C1 segment of cervical spinal cord (tissue), 14 donors: Measurements from ENCODE around the gene PTPRD.
"Not testable (repeated sequence)": the region's sequence is repeated elsewhere in the genome, so short reads cannot be mapped to it uniquely, and the experiment has no call there.

Experiments used
- DNase-seq, 14 donors: peaks; one replicate each; lab custom pipeline; 2025; lab: John Stamatoyannopoulos, UW

PTPRD gene

GRCh38 chr9:9326749-9327148, 1286.1 kb downstream of the PTPRD start:
- DNase-seq = no peak

DNA sequence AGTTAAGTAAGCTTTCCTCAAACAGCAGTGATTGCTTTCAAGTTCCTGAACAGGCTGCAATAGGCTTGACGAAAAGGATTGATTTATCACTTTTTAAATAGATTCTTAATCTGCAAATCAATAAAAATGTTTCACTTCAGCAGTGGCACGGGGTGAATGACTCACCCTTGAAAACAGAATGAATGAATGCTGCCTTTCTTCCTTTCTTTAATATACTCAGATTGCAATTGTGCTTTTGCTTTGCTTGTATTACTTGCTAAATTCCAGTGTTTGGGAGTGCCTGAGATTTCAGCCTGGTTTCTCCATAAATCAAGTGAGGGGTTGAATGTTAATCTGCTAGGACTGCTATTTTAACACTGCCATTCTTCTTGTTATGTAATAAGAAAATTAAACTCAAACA, 1293.8 kb downstream of the PTPRD start:
- DNase-seq = no peak

DNA sequence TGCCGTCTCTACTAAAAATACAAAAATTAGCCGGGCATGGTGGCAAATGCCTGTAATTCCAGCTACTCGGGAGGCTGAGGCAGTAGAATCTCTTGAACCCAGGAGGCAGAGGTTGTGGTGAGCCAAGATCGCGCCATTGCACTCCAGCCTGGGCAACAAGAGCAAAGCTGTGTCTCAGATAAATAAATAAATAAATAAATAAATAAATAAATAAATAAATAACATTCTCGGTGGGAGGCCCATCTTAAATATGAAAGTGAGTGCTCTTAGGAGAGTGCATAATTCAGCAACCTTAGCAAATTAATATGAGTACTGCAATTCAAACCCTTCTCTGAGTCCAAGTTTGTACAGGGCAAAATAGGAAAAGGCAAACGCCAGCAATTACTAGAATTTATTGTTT, 1302.1 kb downstream of the PTPRD start:
- DNase-seq = not testable (repeated sequence)

DNA sequence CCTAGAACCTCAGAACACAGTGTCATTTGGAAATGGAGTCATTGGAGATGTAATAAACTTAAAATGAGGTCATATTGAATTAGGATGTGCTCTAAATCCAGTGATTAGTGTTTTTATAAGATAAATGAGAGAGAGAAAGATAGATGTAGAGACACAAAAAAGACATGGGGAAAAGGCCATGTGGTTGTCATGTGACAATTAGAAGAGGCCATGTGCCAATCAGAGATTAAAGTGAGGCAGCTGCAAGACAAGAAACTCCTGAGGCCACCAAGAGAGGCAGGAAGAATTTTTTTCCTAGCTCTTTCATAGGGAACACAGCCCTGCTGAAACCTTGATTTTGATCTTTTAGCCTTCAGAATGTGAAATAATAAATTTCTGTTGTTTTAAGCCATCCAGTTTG, 1307.2 kb downstream of the PTPRD start:
- no peak for DNase-seq

- DNase-seq = no peak
These were observed 1313.7 kb downstream of the PTPRD start for GRCh38 chr9:9299134-9299533.

DNA sequence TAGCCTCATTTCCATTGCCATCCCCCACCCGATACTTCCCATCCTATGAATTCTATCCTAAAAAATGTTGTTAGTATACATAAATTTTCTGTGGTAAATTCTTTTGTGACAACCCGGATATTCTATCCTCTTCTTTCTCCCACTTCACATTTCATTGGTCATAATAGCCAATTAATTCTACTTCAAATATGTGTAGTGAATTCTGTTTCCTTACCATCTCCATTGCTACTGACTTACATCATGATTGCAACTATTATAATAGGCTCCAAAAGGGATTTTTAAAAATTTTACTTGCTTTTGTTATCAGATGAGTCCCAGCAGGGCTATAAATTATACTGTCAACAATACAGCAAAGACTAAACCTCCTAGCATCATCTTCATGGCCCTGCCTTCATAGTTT, 1326.8 kb downstream of the PTPRD start:
- DNase-seq = no peak

DNA sequence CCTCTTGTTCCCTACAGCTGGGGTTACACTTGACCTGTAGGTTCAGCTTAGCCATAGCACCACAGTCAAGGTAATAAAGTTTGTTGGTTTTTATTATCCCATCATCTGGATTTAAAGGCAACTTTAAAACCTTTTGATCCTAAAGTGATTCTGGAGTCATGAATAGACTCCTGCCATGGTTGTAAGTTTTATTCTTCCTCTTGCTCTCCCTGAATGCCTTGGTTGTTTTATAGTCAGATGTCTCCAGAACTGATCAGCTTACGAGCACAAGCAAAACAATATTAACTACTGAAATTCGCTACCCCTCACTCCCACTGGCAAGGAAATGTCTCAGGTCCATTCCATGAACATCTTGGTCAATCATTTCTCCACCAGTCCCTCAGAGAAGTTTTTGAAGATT, 1328.6 kb downstream of the PTPRD start:
- DNase-seq = no peak

DNA sequence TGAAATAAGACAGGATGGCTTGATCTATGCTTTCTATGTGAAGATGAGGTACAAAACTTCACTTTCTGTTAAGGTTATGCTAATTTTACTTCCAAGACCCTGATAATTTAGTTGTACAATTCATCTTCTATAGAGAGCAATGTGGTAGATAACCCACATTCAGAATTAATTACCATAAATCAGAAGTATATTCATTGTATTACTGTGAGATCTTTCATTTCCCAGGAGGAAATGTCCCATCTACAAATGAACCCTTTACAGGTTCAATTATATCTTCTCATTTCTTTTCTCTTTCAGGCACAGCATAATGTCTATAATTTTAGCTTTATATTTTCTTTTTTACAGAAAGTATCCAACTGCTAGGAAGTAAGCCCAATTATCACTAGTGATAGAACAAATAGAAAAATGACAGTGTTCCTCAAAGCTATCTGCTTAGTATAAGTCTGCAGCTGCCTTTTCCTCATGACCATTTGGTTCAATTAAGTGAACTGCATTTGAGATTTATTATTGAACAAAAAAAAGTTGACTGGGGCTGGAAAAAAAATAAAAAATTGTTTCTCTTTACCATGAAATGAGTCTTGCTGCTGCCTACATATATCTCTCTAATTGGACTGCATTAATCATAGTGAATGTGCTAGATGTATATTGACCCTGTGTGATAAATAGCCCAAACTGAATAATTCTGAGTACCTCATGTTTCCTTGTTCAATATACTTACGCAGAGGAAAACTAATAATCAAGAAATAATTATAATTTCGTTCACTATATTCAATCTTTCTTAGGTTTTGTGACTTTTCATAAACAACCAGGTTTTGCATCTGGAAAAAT, 1329.4 kb downstream of the PTPRD start:
- no peak for DNase-seq

DNA sequence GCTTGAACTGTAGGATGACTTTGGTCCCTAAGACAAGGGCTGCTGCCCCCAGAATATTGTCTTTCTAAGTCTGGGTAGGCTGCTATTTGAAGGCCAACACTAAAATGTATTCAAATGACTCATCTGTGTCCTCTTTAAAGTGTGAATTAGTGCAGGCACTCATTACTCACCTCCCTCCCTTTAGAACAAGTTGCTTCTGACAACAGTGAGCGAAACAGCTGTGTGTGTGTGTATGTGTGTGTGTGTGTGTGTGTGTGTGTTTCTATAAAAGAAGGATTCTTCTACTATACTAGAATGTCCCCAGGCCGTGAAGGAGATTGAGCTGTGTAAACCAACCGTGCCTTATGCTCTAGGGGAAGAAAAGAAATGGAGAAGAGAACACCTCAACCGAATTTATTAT, 1337.2 kb downstream of the PTPRD start:
- no peak for DNase-seq

DNA sequence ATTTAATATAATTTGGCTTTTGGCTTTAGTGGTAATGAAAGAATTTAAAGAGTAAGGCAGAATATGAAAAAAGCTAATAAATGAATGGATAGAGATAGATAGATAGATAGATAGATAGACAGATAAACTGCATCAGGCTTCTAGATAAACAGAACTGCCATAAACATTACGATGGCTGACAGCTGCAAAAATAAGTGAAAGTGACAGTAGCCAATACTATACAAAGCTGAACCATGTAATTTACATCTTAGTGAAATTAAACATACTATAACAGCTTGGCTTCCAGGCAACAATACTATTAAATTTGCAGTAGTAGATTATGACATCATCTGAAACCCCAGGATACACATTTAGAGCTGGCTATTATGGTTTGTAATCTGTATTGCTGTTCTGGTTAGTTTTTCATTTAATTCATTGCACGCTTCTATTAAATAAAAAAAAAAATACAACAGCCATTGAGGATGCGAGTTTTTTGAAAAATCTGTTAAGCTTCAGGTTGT, 1354.8 kb downstream of the PTPRD start:
- no peak for DNase-seq

- no peak for DNase-seq
These were observed 1366.1 kb downstream of the PTPRD start for GRCh38 chr9:9246726-9247125.

GRCh38 chr9:9231946-9232345, 1380.9 kb downstream of the PTPRD start:
- DNase-seq = no peak

DNA sequence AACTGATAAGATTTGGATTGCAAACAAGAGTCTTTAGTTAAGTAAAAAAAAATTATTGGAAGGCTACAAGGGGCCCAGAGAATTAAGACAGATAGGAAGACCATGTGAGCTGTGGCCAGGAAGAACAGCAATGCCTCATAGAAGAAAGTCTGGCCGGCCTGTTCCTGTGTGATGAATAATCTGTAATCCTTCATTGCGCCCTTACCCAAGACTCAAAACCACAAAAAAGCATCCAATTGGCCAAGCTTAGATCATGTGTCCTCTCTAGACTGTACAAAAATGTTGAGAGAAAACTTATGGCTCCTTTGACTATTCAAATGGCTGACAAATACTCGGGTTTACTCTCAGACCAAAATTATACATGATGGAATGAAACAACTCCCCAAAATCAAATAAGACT, 1383.5 kb downstream of the PTPRD start:
- DNase-seq = no peak

- DNase-seq = no peak
These were observed 1389.6 kb downstream of the PTPRD start for GRCh38 chr9:9223175-9223574.

DNA sequence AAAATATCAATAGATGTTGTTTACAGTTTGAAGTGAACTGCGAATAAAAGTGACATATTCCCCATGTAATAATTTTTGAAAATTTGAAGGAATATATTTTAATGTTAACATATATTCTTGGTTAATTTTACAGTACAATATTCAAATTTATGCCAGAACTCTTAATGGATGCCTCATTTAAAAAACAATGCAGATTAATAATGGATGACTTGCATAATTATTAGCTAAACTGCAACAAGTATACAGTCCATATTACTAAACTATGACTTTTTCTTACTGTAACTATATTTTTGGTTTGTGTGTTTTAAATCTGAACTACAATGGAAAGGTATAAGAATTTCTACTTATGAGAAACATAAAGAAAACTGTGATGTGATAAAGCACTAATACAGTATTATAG, 1390.1 kb downstream of the PTPRD start:
- DNase-seq = no peak

- DNase-seq = no peak
These were observed 1395.9 kb downstream of the PTPRD start for GRCh38 chr9:9216934-9217333.

GRCh38 chr9:9215050-9215449, 1397.8 kb downstream of the PTPRD start:
- DNase-seq = no peak

- no peak for DNase-seq
These were observed 1398.7 kb downstream of the PTPRD start for GRCh38 chr9:9214066-9214465.

GRCh38 chr9:9212963-9213362, 1399.8 kb downstream of the PTPRD start:
- no peak for DNase-seq

- DNase-seq = no peak
These were observed 1410.5 kb downstream of the PTPRD start for GRCh38 chr9:9202276-9202675.

GRCh38 chr9:9186086-9186485, 1426.7 kb downstream of the PTPRD start:
- no peak for DNase-seq

DNA sequence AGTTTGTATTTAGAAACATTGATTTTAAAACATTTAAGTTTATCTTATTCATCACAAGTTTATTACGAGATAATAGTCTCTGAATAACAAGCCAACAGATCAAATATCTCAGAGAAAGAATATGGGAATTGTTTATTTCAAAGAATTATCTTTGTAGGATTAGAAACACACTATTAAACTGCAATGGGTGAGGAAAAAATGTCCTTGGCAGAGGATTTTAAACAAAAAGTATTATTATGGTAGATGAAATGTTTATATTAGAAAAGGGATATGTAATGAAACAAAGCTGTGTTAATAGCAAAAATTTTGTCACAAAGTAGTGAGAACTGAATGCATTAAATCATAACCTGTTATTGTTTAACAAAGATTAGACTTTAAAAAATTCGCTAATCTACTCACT, 1430.4 kb downstream of the PTPRD start:
- DNase-seq = no peak

- no peak for DNase-seq
These were observed 1435.7 kb downstream of the PTPRD start for GRCh38 chr9:9177081-9177480.

DNA sequence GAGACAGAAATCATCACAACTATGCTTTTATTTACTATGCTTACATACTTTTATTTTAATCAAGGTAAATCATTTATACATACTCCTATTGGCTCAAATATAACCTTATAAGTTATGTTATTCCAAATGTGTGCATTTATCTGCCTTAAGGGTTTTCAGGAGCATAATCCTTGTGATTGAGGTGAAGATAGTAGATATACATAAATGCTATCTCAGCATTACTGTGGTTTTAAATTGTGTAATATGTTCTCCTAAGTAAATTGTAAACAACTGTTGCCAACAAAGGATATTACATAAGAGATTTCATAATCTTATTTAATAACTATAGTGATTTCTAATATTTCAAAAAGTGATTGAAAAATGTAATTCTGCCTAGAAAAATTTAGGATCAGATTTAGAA, 1438.4 kb downstream of the PTPRD start:
- no peak for DNase-seq
